Tibial nerve (tissue), 4 donors: ENCODE data around the gene CNN1. TPM values are rescaled to one million over a fixed set of nuclear protein-coding genes. Genes with fewer than 3 reads are reported as not detected.

ENCODE experiments used
- DNase-seq, 2 donors: peaks; one replicate each; pipeline ENCODE4 v3.0.0-alpha.2; 2019; ENCODE audit warnings: low spot score in 2 of 2
- H3K27ac ChIP-seq, 4 donors: fragments of 200-600 bp; sonication (generic) in 3 of 4; one replicate each; pipeline ENCODE4 v1.5.1; 2017 to 2019; ENCODE audit warnings: mild to moderate bottlenecking in 1 of 4
- H3K27me3 ChIP-seq, 2 donors: fragments of 200-600 bp; sonication (generic) in 1 of 2; one replicate each; pipeline versions ENCODE4 v1.5.1 to v1.6.0; 2017 to 2019
- H3K36me3 ChIP-seq, 3 donors: fragments of 200-600 bp; sonication (generic); one replicate each; pipeline ENCODE4 v1.5.1; 2018 to 2019
- H3K4me1 ChIP-seq, 4 donors: fragments of 200-600 bp; sonication (generic) in 3 of 4; one replicate each; pipeline ENCODE4 v1.5.1; 2017 to 2019
- H3K4me3 ChIP-seq, 4 donors: fragments of 200-600 bp; sonication (generic) in 3 of 4; one replicate each; pipeline ENCODE4 v1.5.1; 2017 to 2019; ENCODE audit warnings: mild to moderate bottlenecking in 1 of 4, moderate library complexity in 1 of 4
- H3K9me3 ChIP-seq, 4 donors: fragments of 200-600 bp; sonication (generic) in 3 of 4; one replicate each; pipeline ENCODE4 v1.5.1; 2017 to 2019
- EP300 ChIP-seq, 2 donors: sonication (generic); formaldehyde crosslinking; IDR thresholded peaks; one replicate each; pipeline ENCODE4 v1.6.1; 2017; ENCODE audit warnings: antibody characterized with exemption in 2 of 2, mild to moderate bottlenecking in 1 of 2
- POLR2A ChIP-seq, 2 donors: fragments of 450-650 bp; IDR thresholded peaks; one replicate each; pipeline ENCODE4 v1.6.1; 2017; ENCODE audit warnings: antibody characterized with exemption in 2 of 2, mild to moderate bottlenecking in 2 of 2, moderate library complexity in 2 of 2
- WGBS, 2 donors: methylation state at CpG; one replicate each; pipeline ENCODE4 v1.1.5; 2018; 5-methylcytosine and 5-hydroxymethylcytosine counted together
- total RNA-seq, 4 donors: library from RNA; depleted of rRNA; stranded (reverse); fragments of >200 nt; gene quantifications; one replicate each; pipeline ENCODE4 v1.1.0, GENCODE V29; 2016
- TF ChIP-seq, protein P1 (sequence below), 5 experiments: fragments of 200-600 bp in 3 of 5; fragments of 450-650 bp in 2 of 5; sonication (generic) in 3 of 5; IDR thresholded peaks; one replicate each; pipeline ENCODE4 v1.5.1; 2016 to 2019; ENCODE audit warnings: antibody characterized with exemption in 5 of 5, mild to moderate bottlenecking in 3 of 5, moderate library complexity in 2 of 5

The CNN1 gene
- total RNA-seq, 4 donors from 2014 or later: 21.3 to 43.3 (median 27.3) TPM

DNA sequence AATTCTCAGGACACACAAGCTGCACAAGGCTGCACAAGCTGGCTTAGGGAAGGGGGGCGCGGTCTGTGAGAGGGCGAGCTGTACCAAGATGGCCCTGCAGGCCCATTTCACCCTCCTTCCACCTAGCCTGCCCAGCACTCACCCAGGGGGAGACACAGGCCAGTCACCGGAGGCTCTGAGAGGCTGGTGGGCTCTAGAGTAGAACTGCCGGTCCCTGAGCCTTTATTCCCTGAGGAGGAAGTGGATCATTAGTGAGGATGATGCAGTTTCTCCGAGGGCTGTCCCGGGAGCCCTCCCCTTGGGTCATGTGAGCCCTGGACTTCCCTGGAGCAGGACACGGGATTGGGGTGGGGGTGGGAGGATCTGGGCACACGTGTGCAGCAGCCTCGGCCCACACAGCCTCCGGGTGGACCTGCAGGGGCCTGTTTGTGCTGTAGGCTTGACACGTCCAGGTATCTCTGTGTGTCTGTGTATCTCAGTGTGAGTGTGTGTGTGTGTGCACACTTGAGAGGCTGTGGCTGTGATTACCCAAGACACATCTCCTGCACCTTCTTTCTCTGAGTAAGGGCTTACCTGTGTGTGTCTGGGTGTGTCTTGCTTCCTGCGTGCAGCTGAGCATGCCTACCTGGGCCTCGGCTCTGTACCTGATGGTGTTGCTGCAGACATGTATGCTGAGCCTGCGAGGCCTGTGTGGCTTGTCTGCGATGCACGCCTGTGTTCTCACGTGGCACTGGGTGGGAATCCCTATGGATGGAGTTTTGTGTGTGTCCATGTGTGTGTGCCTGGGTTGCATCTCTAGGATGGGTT, 39.0 kb downstream of the CNN1 start, which contains the start of gene ACP5:
TSS of gene ACP5 (minus strand) at position 195 of the 807 bp plus-strand sequence. CDS start 328 bp downstream, outside the sequence.
- peak within 1 kb of the TSS in 3 of 4 donors; percentile 16 to 48 (median 45) for H3K4me3 ChIP-seq
- TF ChIP-seq, protein P1, sequence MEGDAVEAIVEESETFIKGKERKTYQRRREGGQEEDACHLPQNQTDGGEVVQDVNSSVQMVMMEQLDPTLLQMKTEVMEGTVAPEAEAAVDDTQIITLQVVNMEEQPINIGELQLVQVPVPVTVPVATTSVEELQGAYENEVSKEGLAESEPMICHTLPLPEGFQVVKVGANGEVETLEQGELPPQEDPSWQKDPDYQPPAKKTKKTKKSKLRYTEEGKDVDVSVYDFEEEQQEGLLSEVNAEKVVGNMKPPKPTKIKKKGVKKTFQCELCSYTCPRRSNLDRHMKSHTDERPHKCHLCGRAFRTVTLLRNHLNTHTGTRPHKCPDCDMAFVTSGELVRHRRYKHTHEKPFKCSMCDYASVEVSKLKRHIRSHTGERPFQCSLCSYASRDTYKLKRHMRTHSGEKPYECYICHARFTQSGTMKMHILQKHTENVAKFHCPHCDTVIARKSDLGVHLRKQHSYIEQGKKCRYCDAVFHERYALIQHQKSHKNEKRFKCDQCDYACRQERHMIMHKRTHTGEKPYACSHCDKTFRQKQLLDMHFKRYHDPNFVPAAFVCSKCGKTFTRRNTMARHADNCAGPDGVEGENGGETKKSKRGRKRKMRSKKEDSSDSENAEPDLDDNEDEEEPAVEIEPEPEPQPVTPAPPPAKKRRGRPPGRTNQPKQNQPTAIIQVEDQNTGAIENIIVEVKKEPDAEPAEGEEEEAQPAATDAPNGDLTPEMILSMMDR (IDR thresholded peaks at IDR 0.05): no peak
- TF ChIP-seq EP300 (IDR thresholded peaks at IDR 0.05) (no peak), POLR2A (IDR thresholded peaks at IDR 0.05) (no peak)
- H3K4me1 ChIP-seq: peaks cover 0 to 26% (median 20%) of the 10 kb centered on the region in 4 donors
- H3K9me3 ChIP-seq: no peaks in the 10 kb centered on the region
- H3K36me3 ChIP-seq: no peaks in the 10 kb centered on the region
- peaks cover 0 to 14% of the 10 kb centered on the region in 2 donors for H3K27me3 ChIP-seq
- WGBS, 2 donors: 60 to 64% methylated on average over 13 to 18 of the region's 18 CpGs
- peak within 1 kb of the TSS in 3 of 4 donors; percentile 11 to 76 (median 61) for H3K27ac ChIP-seq
- no peak for DNase-seq

GRCh38 chr19:11578258-11579142, 39.8 kb downstream of the CNN1 start:
- WGBS, 2 donors: 16 to 27% methylated on average over 15 to 34 of the region's 62 CpGs
- H3K27me3 ChIP-seq: peaks cover 0 to 14% of the 10 kb centered on the region in 2 donors
- H3K27ac ChIP-seq: peak overlapping the region in 3 of 4 donors; percentile 11 to 76 (median 61)
- TF ChIP-seq POLR2A (IDR thresholded peaks at IDR 0.05) (peak in 1 of 2 donors; percentile 15), EP300 (IDR thresholded peaks at IDR 0.05) (peak in 1 of 2 donors; percentile 36)
- TF ChIP-seq, protein P1 (IDR thresholded peaks at IDR 0.05): no peak
- DNase-seq: peak in 1 of 2 donors; percentile 52
- H3K9me3 ChIP-seq: no peaks in the 10 kb centered on the region
- H3K36me3 ChIP-seq: no peaks in the 10 kb centered on the region
- H3K4me3 ChIP-seq: peak overlapping the region in 3 of 4 donors; percentile 16 to 48 (median 45)
- peaks cover 0 to 26% (median 20%) of the 10 kb centered on the region in 4 donors for H3K4me1 ChIP-seq

- WGBS, 2 donors: 67% methylated on average over 4 of the region's 4 CpGs
Observed at GRCh38 chr19:11580116-11580515, 41.5 kb downstream of the CNN1 start.

GRCh38 chr19:11581740-11582139, 43.1 kb downstream of the CNN1 start:
- Histone ChIP-seq H3K9me3 (no peaks in the 10 kb centered on the region), H3K27me3 (peaks cover 0 to 14% of the 10 kb centered on the region in 2 donors), H3K36me3 (no peaks in the 10 kb centered on the region), H3K27ac (peak overlapping the region in 3 of 4 donors; percentile 50 to 64 (median 62)), H3K4me3 (no peak overlapping the region), H3K4me1 (peaks cover 0 to 26% (median 20%) of the 10 kb centered on the region in 4 donors)
- TF ChIP-seq EP300 (IDR thresholded peaks at IDR 0.05) (no peak), POLR2A (IDR thresholded peaks at IDR 0.05) (no peak)
- TF ChIP-seq, protein P1 (IDR thresholded peaks at IDR 0.05): no peak
- DNase-seq: no peak
- 16% methylated on average over 3 of the region's 3 CpGs for WGBS, 2 donors

More at GRCh38 chr19:11580116-11580515, 41.5 kb downstream of the CNN1 start:
- Histone ChIP-seq H3K27me3 (peaks cover 0 to 14% of the 10 kb centered on the region in 2 donors), H3K27ac (peak overlapping the region in 1 of 4 donors; percentile 62), H3K9me3 (no peaks in the 10 kb centered on the region), H3K4me3 (no peak overlapping the region), H3K36me3 (no peaks in the 10 kb centered on the region), H3K4me1 (peaks cover 0 to 26% (median 20%) of the 10 kb centered on the region in 4 donors)
- TF ChIP-seq, protein P1 (IDR thresholded peaks at IDR 0.05): no peak
- no peak for TF ChIP-seq POLR2A (IDR thresholded peaks at IDR 0.05)
- TF ChIP-seq EP300 (IDR thresholded peaks at IDR 0.05): no peak
- DNase-seq: no peak
